ENCODE data around the gene BRK1. TPM values are rescaled to one million over a fixed set of nuclear protein-coding genes. Genes with fewer than 3 reads are reported as not detected.
"Not testable (repeated sequence)": the region's sequence is repeated elsewhere in the genome, so short reads cannot be mapped to it uniquely, and the experiment has no call there.

The BRK1 gene
- total RNA-seq, 2 donors from 2014 or later = 93.3 to 111 TPM

DNA sequence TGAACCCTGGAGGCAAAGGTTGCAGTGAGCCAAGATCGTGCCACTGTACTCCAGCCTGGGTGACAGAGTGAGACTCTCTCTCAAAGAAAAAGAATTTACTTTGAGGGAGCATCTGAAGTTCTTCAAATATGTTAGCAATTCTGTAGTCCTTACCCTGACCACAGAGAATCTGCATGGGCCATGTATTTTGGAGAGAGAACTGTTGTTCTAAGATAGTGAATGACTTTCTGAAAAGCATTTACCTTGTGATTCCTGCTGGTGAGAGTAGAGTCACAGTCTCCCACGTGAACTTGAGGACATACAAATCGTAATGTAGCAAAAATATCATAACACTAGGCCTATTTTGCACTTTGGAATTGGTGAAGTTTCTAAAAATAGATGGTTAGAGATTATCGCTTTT is 3.9 kb downstream of the BRK1 start:
- Mint-ChIP-seq H3K36me3 (ENCODE audit: low read depth) (peaks cover 85% of the 10 kb centered on the region), H3K4me3 (no peak overlapping the region), H3K27me3 (no peaks in the 10 kb centered on the region), H3K27ac (no peak overlapping the region), H3K4me1 (peaks cover 17% of the 10 kb centered on the region), H3K9me3 (no peaks in the 10 kb centered on the region)
- no peak for ATAC-seq (replicated peaks)

DNA sequence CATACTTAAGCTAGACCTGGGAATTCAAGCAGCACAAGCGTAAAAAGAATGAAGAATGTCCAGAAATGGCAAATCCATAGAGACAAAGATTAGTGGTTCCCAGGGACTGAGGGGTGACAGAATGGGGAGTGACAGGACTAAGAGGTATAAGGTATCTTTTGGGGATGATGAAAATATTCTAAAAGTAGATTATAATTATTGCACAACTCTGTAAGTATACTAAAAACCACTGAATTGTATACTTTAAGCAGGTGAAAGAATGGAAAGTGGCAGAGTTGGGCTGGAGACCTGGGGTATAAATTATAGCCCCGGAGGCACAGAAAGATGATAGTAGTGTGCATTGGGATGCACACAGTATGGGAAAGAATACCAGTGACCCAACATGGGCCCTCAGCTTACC is 5.6 kb downstream of the BRK1 start:
- no peak for ATAC-seq (replicated peaks)
- Mint-ChIP-seq H3K9me3 (no peaks in the 10 kb centered on the region), H3K27me3 (no peaks in the 10 kb centered on the region), H3K4me1 (peaks cover 22% of the 10 kb centered on the region), H3K27ac (peak overlapping the region; percentile 21), H3K36me3 (ENCODE audit: low read depth) (peaks cover 93% of the 10 kb centered on the region), H3K4me3 (no peak overlapping the region)

DNA sequence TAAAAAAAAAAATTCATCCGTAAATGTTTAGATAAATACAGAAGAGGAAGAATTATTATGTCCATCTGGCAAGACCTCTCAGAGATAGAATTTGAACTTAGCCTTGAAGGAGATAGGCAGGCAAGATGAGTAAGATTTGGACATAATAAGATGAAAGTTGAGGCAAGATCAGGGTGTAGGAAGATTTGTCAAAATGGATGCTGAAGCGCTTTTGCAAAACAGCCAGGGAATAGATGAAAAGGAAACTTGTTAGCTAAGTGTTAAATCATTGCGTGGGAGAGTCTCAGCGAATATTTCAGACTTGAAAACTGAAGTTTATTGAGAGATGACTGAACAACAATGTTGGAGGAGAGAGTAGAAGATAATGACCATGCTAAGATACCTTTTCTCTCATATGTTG is 7.2 kb downstream of the BRK1 start:
- peaks cover 96% of the 10 kb centered on the region for H3K36me3 Mint-ChIP-seq (ENCODE audit: low read depth)
- H3K27me3 Mint-ChIP-seq = no peaks in the 10 kb centered on the region
- peak overlapping the region; percentile 38 for H3K4me3 Mint-ChIP-seq
- peak overlapping the region; percentile 2 for H3K27ac Mint-ChIP-seq
- no peaks in the 10 kb centered on the region for H3K9me3 Mint-ChIP-seq
- ATAC-seq (replicated peaks) = peak; percentile 32
- H3K4me1 Mint-ChIP-seq = peaks cover 17% of the 10 kb centered on the region

DNA sequence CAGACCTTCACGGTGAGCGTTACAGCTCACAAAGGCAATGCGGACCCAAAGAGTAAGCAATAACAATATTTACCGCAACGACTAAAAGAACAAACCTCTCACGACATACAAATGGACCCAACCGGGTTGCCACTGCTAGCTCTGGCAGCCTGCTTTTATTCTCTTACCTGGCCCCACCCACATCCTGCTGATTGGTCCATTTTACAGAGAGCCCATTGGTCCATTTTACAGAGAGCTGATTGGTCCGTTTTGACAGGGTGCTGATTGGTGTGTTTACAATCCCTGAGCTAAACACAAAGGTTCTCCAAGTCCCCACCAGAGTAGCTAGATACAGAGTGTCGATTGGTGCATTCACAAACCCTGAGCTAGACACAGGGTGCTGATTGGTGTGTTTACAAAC is 20.4 kb downstream of the BRK1 start:
- H3K27me3 Mint-ChIP-seq; H3K36me3 Mint-ChIP-seq (ENCODE audit: low read depth); ATAC-seq (replicated peaks); H3K4me3 Mint-ChIP-seq; H3K27ac Mint-ChIP-seq; H3K4me1 Mint-ChIP-seq; H3K9me3 Mint-ChIP-seq: not testable (repeated sequence)

DNA sequence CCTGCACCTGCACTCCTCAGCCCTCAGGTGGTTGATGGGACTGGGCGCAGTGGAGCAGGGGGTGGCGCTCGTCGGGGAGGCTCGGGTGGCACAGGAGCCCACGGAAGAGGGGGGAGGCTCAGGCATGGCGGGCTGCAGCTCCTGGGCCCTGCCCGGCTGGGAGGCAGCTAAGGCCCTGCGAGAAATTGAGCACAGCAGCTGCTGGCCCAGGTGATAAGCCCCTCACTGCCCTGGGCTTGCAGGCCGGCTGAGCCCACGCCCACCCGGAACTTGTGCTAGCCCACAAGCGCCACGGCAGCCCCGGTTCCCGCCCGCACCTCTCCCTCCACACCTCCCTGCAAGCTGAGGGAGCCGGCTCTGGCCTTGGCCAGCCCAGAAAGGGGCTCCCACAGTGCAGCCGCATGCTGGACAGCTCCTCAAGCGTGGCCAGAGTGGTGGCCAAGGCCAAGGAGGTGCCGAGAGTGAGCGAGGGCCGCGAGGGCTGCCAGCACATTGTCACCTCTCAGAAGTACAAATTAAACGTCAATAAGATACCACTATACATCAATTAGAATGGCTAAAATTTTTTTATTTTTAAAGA is 21.0 kb downstream of the BRK1 start:
- H3K4me1 Mint-ChIP-seq = no peaks in the 10 kb centered on the region
- no peak overlapping the region for H3K27ac Mint-ChIP-seq
- peaks cover 2% of the 10 kb centered on the region for H3K36me3 Mint-ChIP-seq (ENCODE audit: low read depth)
- ATAC-seq (replicated peaks) = no peak
- H3K9me3 Mint-ChIP-seq = no peaks in the 10 kb centered on the region
- no peaks in the 10 kb centered on the region for H3K27me3 Mint-ChIP-seq
- H3K4me3 Mint-ChIP-seq = no peak overlapping the region

DNA sequence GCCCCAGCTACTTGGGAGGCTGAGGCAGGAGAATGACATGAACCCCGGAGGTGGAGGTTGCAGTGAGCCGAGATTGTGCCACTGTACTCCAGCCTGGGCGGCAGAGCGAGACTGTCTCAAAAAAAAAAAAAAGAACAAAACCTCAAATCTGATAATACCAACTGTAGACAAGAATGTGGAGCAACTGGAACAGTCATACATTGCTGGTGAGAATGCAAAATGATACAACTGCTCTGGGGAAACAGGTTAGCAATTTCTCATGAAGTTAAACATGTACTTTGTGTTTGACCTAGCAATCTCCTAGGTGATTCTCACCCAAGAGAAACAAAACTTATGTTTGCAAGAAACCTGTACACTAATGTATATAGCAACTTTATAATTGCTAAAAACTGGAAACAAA is 21.7 kb downstream of the BRK1 start:
- H3K27me3 Mint-ChIP-seq = no peaks in the 10 kb centered on the region
- ATAC-seq (replicated peaks) = no peak
- H3K36me3 Mint-ChIP-seq (ENCODE audit: low read depth) = peaks cover 9% of the 10 kb centered on the region
- H3K4me3 Mint-ChIP-seq = no peak overlapping the region
- H3K4me1 Mint-ChIP-seq = no peaks in the 10 kb centered on the region
- H3K27ac Mint-ChIP-seq = no peak overlapping the region
- H3K9me3 Mint-ChIP-seq = no peaks in the 10 kb centered on the region

DNA sequence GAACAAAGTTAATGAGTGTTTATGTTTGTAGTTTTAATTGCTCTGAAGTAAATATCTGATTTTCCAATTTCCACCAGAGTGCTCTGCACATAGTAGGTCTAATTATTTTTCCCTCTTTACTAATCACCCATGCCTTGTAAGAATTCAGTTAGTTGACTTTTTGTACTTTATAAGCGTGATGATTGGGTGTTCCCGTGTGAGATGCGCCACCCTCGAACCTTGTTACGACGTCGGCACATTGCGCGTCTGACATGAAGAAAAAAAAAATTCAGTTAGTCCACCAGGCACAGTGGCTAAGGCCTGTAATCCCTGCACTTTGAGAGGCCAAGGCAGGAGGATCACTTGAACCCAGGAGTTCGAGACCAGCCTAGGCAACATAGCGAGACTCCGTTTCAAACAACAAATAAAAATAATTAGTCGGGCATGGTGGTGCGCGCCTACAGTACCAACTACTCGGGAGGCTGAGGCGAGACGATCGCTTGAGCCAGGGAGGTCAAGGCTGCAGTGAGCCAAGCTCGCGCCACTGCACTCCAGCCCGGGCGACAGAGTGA is 25.6 kb downstream of the BRK1 start:
- Mint-ChIP-seq H3K4me3 (peak overlapping the region; percentile 96), H3K27ac (peak overlapping the region; percentile 87), H3K36me3 (ENCODE audit: low read depth) (peaks cover 45% of the 10 kb centered on the region), H3K4me1 (peaks cover 14% of the 10 kb centered on the region), H3K27me3 (no peaks in the 10 kb centered on the region), H3K9me3 (no peaks in the 10 kb centered on the region)
- ATAC-seq (replicated peaks) = peak; percentile 3

DNA sequence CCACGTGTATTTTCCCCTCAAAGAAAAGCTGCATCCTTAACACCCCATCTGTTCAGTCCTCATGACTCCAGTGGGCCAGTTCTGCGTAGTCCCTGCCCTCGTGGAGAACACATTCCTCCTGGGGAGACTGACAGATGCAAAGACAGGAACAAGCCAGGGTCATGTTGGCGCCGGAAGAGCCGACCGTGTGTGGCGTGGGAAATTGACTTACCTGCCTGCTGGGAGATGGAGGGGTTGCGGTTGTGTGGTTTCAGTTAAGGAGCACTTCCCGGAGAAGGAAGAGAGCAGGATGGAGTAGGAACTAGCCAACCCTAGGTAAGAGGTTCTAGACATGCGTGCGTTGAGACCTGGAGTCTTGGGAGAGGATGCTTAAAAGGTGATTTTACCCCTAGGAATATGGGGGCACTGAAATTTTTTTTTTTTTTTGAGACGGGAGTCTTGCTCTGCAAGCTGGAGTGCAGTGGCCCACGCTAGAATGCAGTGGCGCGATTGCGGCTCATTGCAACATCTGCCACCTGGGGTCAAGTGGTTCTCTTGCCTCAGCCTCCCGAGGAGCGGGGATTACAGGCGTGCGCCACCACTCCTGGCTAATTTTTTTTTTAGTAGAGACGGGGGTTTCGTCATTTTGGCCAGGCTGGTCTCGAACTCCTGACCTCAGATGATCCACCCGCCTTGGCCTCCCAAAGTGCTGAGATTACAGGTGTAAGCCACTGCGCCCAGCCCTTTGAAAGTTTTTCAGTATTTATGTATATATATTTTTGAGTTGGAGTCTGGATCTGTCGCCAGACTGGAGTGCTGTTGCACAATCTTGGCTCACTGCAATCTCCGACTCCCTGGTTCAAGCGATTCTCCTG is 27.5 kb downstream of the BRK1 start:
- Mint-ChIP-seq H3K36me3 (ENCODE audit: low read depth) (peaks cover 64% of the 10 kb centered on the region), H3K4me3 (peak overlapping the region; percentile 96), H3K4me1 (peaks cover 14% of the 10 kb centered on the region), H3K27me3 (no peaks in the 10 kb centered on the region), H3K9me3 (no peaks in the 10 kb centered on the region), H3K27ac (peak overlapping the region; percentile 87)
- peak; percentile 14 for ATAC-seq (replicated peaks)

DNA sequence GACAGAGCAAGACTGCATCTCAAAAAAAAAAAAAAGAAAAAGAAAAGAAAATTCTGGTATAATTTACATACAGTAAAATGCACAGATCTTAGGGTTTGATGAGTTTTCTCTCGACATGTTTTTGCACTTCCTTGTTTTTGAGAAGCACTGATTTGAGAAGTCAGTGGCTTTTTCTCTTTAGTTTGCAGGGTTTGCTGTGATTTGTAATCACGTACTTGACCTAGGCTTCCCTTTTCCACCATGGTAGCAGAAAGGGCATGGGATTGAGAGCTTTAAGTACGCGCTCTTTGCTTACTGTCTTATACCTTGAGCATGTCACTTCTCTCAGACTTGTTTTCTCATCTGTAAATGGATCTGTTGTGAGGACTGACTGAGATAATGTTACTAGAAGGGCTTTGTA is 30.2 kb downstream of the BRK1 start:
- no peak for ATAC-seq (replicated peaks)
- H3K9me3 Mint-ChIP-seq = no peaks in the 10 kb centered on the region
- peaks cover 14% of the 10 kb centered on the region for H3K4me1 Mint-ChIP-seq
- peak overlapping the region; percentile 96 for H3K4me3 Mint-ChIP-seq
- H3K36me3 Mint-ChIP-seq (ENCODE audit: low read depth) = peaks cover 91% of the 10 kb centered on the region
- H3K27ac Mint-ChIP-seq = peak overlapping the region; percentile 10
- H3K27me3 Mint-ChIP-seq = no peaks in the 10 kb centered on the region

DNA sequence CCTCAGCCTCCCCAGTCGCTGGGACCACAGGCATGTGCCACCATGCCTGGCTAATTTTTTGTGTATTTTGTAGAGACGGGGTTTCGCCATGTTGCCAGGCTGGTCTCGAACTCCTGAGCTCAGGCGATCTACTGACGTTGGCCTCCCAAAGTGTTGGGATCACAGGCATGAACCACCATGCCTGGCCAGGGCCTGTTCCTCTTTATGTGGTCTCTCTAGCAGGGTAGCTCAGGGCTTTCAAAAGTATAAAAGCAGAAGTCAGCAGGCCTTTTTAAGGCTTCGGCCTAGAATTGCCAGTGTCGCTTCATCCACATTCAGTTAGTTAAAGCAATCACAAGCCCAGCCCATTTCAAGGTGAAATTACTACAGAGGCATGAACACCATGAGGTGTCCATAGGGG is 33.8 kb downstream of the BRK1 start:
- Mint-ChIP-seq H3K9me3 (no peaks in the 10 kb centered on the region), H3K4me3 (no peak overlapping the region), H3K27ac (no peak overlapping the region), H3K4me1 (peaks cover 9% of the 10 kb centered on the region), H3K27me3 (no peaks in the 10 kb centered on the region), H3K36me3 (ENCODE audit: low read depth) (peaks cover 98% of the 10 kb centered on the region)
- no peak for ATAC-seq (replicated peaks)

DNA sequence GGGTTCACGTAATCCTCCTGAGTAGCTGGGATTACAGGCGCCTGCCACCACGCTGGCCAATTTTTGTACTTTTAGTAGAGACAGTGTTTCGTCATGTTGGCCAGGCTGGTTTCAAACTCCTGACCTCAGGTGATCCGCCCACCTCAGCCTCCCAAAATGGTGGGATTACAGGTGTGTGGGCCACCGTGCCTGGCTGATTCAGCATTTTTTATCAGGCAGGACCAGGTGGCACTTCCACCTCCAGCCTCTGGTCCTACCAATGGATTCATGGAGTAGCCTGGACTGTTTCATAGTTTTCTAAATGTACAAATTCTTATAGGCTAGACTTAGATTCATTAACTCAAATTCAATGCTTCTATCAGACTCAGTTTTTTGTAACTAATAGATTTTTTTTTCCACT is 35.5 kb downstream of the BRK1 start:
- Mint-ChIP-seq H3K9me3 (no peaks in the 10 kb centered on the region), H3K36me3 (ENCODE audit: low read depth) (peaks cover 89% of the 10 kb centered on the region), H3K27me3 (no peaks in the 10 kb centered on the region), H3K27ac (no peak overlapping the region), H3K4me3 (no peak overlapping the region), H3K4me1 (no peaks in the 10 kb centered on the region)
- no peak for ATAC-seq (replicated peaks)

DNA sequence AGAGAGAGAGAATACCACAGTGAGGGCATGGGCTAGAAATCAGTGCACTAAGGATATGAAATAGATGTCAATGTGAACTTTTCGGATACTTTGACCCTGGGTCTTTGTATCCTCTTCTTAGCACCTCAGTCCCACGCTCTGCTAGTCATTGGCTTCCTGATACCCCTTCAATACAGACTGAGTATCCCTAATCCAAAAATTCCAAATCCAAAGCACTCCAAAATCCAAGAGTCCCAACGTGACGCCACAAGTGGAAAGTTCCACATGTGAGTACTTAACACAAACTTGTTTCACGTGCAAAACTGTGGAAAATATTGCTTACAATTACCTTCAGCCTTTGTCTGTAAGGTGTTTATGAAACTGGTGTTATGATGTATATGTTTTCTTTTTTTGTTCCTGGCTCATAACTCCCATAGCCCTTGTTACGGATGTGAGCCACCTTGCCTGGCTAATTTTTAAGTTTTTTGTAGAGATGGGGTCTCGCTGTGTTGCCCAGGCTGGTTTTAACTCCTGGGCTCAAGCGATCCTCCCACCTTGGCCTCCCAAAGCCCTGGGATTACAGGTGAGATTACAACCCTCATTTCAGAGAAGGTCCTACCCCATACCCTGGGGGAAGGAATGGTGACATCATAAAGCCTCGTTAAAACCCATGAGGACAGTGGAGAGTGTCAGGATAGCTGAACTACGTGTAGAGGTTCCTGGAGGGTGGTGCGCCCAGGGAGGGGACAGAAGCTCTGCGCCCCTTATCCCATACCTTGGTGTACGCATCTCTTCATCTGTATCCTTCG is 39.1 kb downstream of the BRK1 start:
- no peaks in the 10 kb centered on the region for H3K9me3 Mint-ChIP-seq
- H3K4me3 Mint-ChIP-seq = no peak overlapping the region
- no peaks in the 10 kb centered on the region for H3K4me1 Mint-ChIP-seq
- no peaks in the 10 kb centered on the region for H3K27me3 Mint-ChIP-seq
- no peak for ATAC-seq (replicated peaks)
- peaks cover 54% of the 10 kb centered on the region for H3K36me3 Mint-ChIP-seq (ENCODE audit: low read depth)
- H3K27ac Mint-ChIP-seq = peak overlapping the region; percentile 10

DNA sequence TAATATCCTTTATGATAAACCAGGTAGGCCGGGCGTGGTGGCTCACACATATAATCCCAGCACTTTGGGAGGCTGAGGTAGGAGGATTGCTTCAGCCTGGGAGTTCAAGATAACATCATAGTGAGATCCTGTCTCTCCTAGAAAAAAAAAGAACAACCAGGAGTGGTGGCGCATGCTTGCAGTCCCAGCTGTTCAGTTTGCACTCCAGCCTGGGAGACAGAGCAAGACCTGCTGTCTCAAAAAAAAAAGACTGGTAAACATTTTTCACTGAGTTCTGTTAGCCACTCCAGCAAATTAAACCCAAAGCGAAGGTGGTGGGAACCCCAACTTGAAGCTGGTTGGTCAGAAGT is 39.6 kb downstream of the BRK1 start:
- H3K36me3 Mint-ChIP-seq (ENCODE audit: low read depth) = peaks cover 48% of the 10 kb centered on the region

DNA sequence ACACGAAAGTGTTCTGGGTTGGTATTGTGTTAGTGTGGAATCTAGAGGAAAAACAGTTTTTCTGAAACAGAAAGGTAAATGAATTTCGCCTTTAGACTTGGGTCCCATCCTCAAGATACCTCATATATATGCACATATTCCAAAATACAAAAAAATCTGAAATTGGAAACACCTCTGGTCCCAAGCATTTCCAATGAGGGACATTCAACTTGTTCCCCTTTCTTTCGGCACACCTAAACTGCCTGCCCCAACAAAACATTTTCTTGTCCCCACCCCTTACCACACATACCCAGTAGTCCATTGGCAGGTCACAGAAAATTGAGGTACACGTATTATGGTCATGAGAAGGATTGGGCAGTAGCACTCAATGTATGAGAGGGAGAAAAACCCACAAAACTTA is 40.2 kb downstream of the BRK1 start:
- Mint-ChIP-seq H3K36me3 (ENCODE audit: low read depth) (peaks cover 43% of the 10 kb centered on the region), H3K4me3 (no peak overlapping the region), H3K9me3 (no peaks in the 10 kb centered on the region), H3K4me1 (no peaks in the 10 kb centered on the region), H3K27me3 (no peaks in the 10 kb centered on the region), H3K27ac (peak overlapping the region; percentile 10)
- no peak for ATAC-seq (replicated peaks)

More for the DNA sequence above, 39.6 kb downstream of the BRK1 start:
- peak overlapping the region; percentile 10 for H3K27ac Mint-ChIP-seq
- ATAC-seq (replicated peaks) = no peak
- H3K4me1 Mint-ChIP-seq = no peaks in the 10 kb centered on the region
- H3K4me3 Mint-ChIP-seq = no peak overlapping the region
- no peaks in the 10 kb centered on the region for H3K9me3 Mint-ChIP-seq
- H3K27me3 Mint-ChIP-seq = no peaks in the 10 kb centered on the region
